WTC11 (cell line): ENCODE measurements around the gene F2RL3. TPM values are rescaled to one million over a fixed set of nuclear protein-coding genes. Genes with fewer than 3 reads are reported as not detected.

Experiments used
- ATAC-seq: fragments of 200-7000 bp; cut with Tn5 transposase; 2 replicates; pipeline ENCODE4 v1.10.0; 2021; ENCODE audit warnings: mild to moderate bottlenecking, moderate library complexity
- CTCF ChIA-PET: fragments of 300-600 bp; sonication (Branson Sonifier 250); formaldehyde crosslinking; loops from one replicate; lab custom pipeline; 2021; ENCODE audit warnings: antibody characterized with exemption; lab: Charles Lee
- POLR2A ChIA-PET: fragments of 350-600 bp; sonication (Branson Sonifier 250); formaldehyde crosslinking; loops from one replicate; lab custom pipeline; 2021; ENCODE audit warnings: antibody characterized with exemption; lab: Charles Lee
- DNase-seq: peaks from one replicate; pipeline ENCODE4 v3.0.0; 2021; ENCODE audit warnings: low spot score
- H3K27ac Mint-ChIP-seq: 2 replicates; pipeline ENCODE4 v1.8.0; 2021; ENCODE audit warnings: mixed read lengths
- H3K27me3 Mint-ChIP-seq: 2 replicates; pipeline ENCODE4 v1.8.0; 2021; ENCODE audit warnings: low read depth, mild to moderate bottlenecking, moderate library complexity, mixed read lengths
- H3K36me3 Mint-ChIP-seq: 2 replicates; pipeline ENCODE4 v1.8.0; 2021; ENCODE audit warnings: mixed read lengths
- H3K4me1 Mint-ChIP-seq: 2 replicates; pipeline ENCODE4 v1.8.0; 2022; ENCODE audit warnings: mixed read lengths
- H3K4me3 Mint-ChIP-seq: 2 replicates; pipeline ENCODE4 v1.8.0; 2021; ENCODE audit warnings: mild to moderate bottlenecking, moderate library complexity, mixed read lengths
- H3K9me3 Mint-ChIP-seq: 2 replicates; pipeline ENCODE4 v1.8.0; 2021; ENCODE audit warnings: mixed read lengths
- ATF2 ChIP-seq: sonication (generic); formaldehyde crosslinking; IDR thresholded peaks from 2 replicates; pipeline ENCODE4 v1.8.1; 2022; ENCODE audit warnings: low read depth, missing genetic modification reagents, borderline replicate concordance
- E2F4 ChIP-seq: sonication (generic); formaldehyde crosslinking; IDR thresholded peaks from 2 replicates; pipeline ENCODE4 v1.8.1; 2022; ENCODE audit warnings: low read depth, mild to moderate bottlenecking, moderate library complexity, missing genetic modification reagents, borderline replicate concordance
- ERG ChIP-seq: fragments of 250-450 bp; sonication (Bioruptor Pico); IDR thresholded peaks from 2 replicates; pipeline ENCODE4 v1.8.0; 2021; ENCODE audit warnings: mild to moderate bottlenecking
- FOXK1 ChIP-seq: sonication (generic); formaldehyde crosslinking; IDR thresholded peaks from 2 replicates; pipeline ENCODE4 v1.8.0; 2022; ENCODE audit warnings: mild to moderate bottlenecking, moderate library complexity, missing genetic modification reagents
- FOXP4 ChIP-seq: sonication (generic); formaldehyde crosslinking; IDR thresholded peaks from 2 replicates; pipeline ENCODE4 v1.8.0; 2022; ENCODE audit warnings: mild to moderate bottlenecking, missing genetic modification reagents
- GTF2I ChIP-seq: fragments of 250-450 bp; sonication (Bioruptor Pico); conservative IDR thresholded peaks from 2 replicates; pipeline ENCODE4 v1.4.0; 2021; ENCODE audit warnings: mild to moderate bottlenecking
- HMGXB4 ChIP-seq: sonication (generic); formaldehyde crosslinking; IDR thresholded peaks from 2 replicates; pipeline ENCODE4 v1.8.1; 2023; ENCODE audit warnings: mild to moderate bottlenecking, moderate library complexity, missing genetic modification reagents
- IRF1 ChIP-seq: sonication (generic); formaldehyde crosslinking; IDR thresholded peaks from 2 replicates; pipeline ENCODE4 v1.8.0; 2023; ENCODE audit warnings: missing genetic modification reagents
- IRF2 ChIP-seq: sonication (generic); formaldehyde crosslinking; IDR thresholded peaks from 2 replicates; pipeline ENCODE4 v1.8.0; 2022; ENCODE audit warnings: low read depth, missing genetic modification reagents, borderline replicate concordance
- JAZF1 ChIP-seq: fragments of 250-450 bp; sonication (Bioruptor Pico); IDR thresholded peaks from 2 replicates; pipeline ENCODE4 v1.9.0; 2021; ENCODE audit warnings: moderate library complexity, mild to moderate bottlenecking, inconsistent platforms
- MAX ChIP-seq: sonication (generic); formaldehyde crosslinking; IDR thresholded peaks from 2 replicates; pipeline ENCODE4 v1.8.0; 2022; ENCODE audit warnings: mild to moderate bottlenecking, missing genetic modification reagents
- NFYB ChIP-seq: sonication (generic); formaldehyde crosslinking; conservative IDR thresholded peaks from 2 replicates; pipeline ENCODE4 v1.8.0; 2022; ENCODE audit warnings: low read depth, missing genetic modification reagents
- NR3C1 ChIP-seq: sonication (generic); formaldehyde crosslinking; conservative IDR thresholded peaks from 2 replicates; pipeline ENCODE4 v1.8.1; 2023; ENCODE audit warnings: low read depth, mild to moderate bottlenecking, missing genetic modification reagents
- USF2 ChIP-seq: sonication (generic); formaldehyde crosslinking; IDR thresholded peaks from 2 replicates; pipeline ENCODE4 v1.8.1; 2023; ENCODE audit warnings: mild to moderate bottlenecking, missing genetic modification reagents, moderate library complexity
- ZBTB21 ChIP-seq: sonication (generic); formaldehyde crosslinking; IDR thresholded peaks from 2 replicates; pipeline ENCODE4 v1.8.1; 2023; ENCODE audit warnings: mild to moderate bottlenecking, missing genetic modification reagents, borderline replicate concordance
- ZNF138 ChIP-seq: sonication (generic); formaldehyde crosslinking; conservative IDR thresholded peaks from 2 replicates; pipeline ENCODE4 v1.8.1; 2022; ENCODE audit warnings: mild to moderate bottlenecking, moderate library complexity, missing genetic modification reagents
- ZNF317 ChIP-seq: sonication (generic); formaldehyde crosslinking; IDR thresholded peaks from 2 replicates; pipeline ENCODE4 v1.8.1; 2023; ENCODE audit warnings: low read depth, mild to moderate bottlenecking, moderate library complexity, missing genetic modification reagents, borderline replicate concordance
- ZNF425 ChIP-seq: fragments of 250-450 bp; sonication (Bioruptor Pico); conservative IDR thresholded peaks from 2 replicates; pipeline ENCODE4 v1.9.0; 2021; ENCODE audit warnings: mild to moderate bottlenecking
- total RNA-seq: library from RNA; stranded (reverse); gene quantifications from 3 replicates; pipeline ENCODE4 v1.2.3, GENCODE V29; 2021

F2RL3 gene
- total RNA-seq, 1 experiment from 2014 or later: 0.11 TPM

GRCh38 chr19:16882146-16882545, 6.7 kb upstream of the F2RL3 start (continued):
- no peak for TF ChIP-seq ZNF425 (CRISPR knock-in tag)
- TF ChIP-seq NR3C1 (CRISPR knock-in tag): no peak
- TF ChIP-seq IRF2: no peak
- no peak for TF ChIP-seq GTF2I (CRISPR knock-in tag)
- TF ChIP-seq ERG: no peak
- no peak for TF ChIP-seq IRF1
- TF ChIP-seq ZBTB21: no peak

GRCh38 chr19:16883522-16883921, 5.3 kb upstream of the F2RL3 start:
- DNase-seq: no peak
- no peak for ATAC-seq
- no peak overlapping the region for H3K27ac Mint-ChIP-seq
- no peaks in the 10 kb centered on the region for H3K4me1 Mint-ChIP-seq
- peaks cover 7% of the 10 kb centered on the region for H3K27me3 Mint-ChIP-seq
- CTCF ChIA-PET: no interaction called here
- POLR2A ChIA-PET: no interaction called here
- H3K4me3 Mint-ChIP-seq: no peak overlapping the region
- peaks cover 36% of the 10 kb centered on the region for H3K36me3 Mint-ChIP-seq
- TF ChIP-seq FOXP4 (CRISPR knock-in tag) (no peak), USF2 (CRISPR knock-in tag) (no peak), FOXK1 (CRISPR knock-in tag) (no peak), E2F4 (CRISPR knock-in tag) (no peak), ZNF138 (no peak), ZBTB21 (no peak), NFYB (CRISPR knock-in tag) (no peak)
- H3K9me3 Mint-ChIP-seq: peaks cover 25% of the 10 kb centered on the region

- Mint-ChIP-seq H3K4me3 (no peak overlapping the region), H3K27ac (no peak overlapping the region), H3K36me3 (peaks cover 27% of the 10 kb centered on the region), H3K4me1 (no peaks in the 10 kb centered on the region), H3K9me3 (peaks cover 24% of the 10 kb centered on the region), H3K27me3 (peaks cover 7% of the 10 kb centered on the region)
- CTCF ChIA-PET: interaction anchor here (0.6 kb wide), 1 partner anchor 163 kb away, joined by 4 read pairs; no protein-coding TSS in a partner anchor
- no peak for TF ChIP-seq MAX
- TF ChIP-seq ATF2 (CRISPR knock-in tag): no peak
- no peak for TF ChIP-seq ZNF317 (CRISPR knock-in tag)
- no peak for TF ChIP-seq JAZF1 (CRISPR knock-in tag)
- TF ChIP-seq HMGXB4 (CRISPR knock-in tag): no peak
- no peak for TF ChIP-seq ZNF138
- POLR2A ChIA-PET: no interaction called here
- DNase-seq: no peak
- ATAC-seq: no peak
Measured at GRCh38 chr19:16885166-16885565, 3.6 kb upstream of the F2RL3 start.
